GM18907 (cell line): Measurements from ENCODE around the gene SETD4.

Source experiments
- ATAC-seq: cut with Tn5 transposase; IDR thresholded peaks from one replicate; pipeline ENCODE4 v1.9.1; 2021; ENCODE audit warnings: mild to moderate bottlenecking, moderate library complexity; ENCODE audit not compliant: unreplicated experiment

Gene SETD4

DNA sequence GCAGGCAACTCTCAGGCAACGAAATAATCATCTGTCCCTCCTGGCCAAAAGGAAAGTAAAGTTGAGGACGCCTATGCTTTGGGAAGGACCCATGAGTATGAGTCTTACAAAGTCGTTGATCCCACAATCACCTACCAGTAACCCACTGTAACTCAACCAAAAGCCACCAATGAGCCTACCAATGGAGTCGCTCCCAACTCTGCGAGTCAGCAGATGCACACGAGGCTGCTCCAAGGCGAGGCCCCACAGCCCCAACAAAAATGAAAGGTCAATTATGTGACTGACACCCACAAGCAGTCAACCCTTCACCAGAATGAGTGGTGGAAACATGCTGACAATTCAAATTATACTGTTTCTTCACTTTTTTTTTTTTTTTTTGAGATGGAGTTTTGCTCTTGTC is 12.0 kb downstream of the SETD4 start:
- ATAC-seq, result no peak

DNA sequence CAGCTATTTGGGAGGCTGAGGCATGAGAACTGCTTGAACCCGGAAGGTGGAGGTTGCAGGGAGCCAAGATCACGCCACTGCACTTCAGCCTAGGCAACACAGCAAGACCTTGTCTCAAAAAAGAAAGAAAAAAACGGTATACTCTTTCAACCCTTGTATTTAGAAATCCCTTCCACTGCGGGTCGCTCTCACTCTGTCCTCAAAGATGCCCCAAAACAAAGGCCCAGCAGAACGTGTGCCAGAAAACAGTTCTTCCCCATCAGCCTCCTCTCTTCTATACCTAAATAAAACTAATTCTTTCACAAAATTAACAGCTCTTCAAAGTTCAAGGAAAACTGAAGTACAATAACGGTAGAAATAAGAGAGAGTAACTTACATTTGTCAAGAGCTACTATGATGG is 13.2 kb downstream of the SETD4 start:
- no peak for ATAC-seq

DNA sequence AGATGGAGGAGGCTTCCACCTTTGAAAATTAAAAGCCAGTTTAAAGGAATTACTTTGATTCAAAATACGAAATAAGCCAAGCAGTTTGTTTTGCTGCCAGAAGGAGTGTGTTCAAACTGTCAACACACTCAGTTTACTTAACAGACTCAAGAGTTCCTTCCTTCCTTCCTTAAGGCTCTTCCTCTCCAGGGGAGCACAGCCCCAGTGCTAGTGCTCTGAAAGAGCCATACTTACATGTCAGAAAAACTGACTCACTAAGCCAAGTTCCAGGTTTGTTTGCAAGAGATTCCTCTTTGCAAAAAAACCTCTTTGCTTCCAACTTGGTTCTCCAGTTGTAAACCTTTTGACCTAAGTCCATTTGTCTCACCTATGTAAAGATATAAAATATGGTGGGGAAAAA is 14.3 kb downstream of the SETD4 start:
- ATAC-seq, result no peak

DNA sequence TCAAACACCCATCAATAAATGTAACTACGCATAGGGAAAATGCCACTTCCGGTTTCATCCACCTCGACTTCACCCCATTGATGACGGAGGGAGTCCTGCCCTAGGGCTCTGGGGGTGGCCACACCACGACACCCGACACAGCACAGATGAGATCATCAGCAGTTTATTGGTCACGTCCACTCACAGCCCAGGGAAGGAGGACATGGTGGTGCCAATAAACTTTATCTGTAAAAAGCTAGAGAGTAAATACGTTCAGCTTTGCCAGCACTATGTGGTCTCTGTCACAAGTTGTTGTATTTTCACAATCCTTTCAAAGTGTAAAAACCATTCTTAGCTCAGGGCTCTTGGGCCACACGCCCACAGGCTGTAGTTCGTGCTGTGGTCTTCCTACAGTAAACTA is 16.3 kb downstream of the SETD4 start:
- no peak for ATAC-seq

DNA sequence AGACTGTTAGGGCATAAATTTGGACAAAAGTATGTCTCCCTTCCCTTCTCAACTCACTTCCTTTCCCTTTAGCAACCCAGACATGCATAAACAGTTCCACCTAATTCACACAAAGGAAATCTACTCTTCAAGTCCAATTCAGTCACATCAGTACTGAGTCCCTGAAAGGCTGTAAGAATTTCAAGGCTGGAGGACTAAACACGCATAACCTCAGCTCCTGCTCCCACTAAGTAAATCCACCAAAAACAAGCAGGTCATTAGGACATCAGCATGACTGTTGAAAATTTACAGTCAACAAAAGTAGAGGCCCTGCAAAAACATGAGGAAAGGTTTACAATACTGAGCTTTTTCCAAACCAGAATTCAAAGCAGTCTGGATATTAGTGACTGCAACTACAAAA is 18.4 kb downstream of the SETD4 start:
- no peak for ATAC-seq

DNA sequence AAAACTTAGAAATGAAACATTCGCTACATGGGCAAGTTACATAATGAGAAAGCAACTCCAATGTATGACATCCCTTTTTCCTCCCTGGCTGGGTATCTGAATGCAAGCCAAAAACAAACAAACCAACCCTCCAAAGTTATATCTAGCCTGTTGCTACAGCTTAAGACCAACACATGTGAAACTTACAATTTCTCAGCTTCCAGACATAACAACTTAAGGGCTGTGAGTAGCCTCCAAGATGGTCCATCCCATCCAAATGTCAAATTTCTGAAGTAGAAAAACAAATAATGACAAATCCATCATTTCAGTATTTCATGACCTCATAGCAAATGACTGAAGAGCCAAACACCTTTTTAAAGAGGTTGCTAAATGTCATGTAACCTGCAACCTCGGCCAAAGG is 19.9 kb downstream of the SETD4 start:
- ATAC-seq, result no peak

DNA sequence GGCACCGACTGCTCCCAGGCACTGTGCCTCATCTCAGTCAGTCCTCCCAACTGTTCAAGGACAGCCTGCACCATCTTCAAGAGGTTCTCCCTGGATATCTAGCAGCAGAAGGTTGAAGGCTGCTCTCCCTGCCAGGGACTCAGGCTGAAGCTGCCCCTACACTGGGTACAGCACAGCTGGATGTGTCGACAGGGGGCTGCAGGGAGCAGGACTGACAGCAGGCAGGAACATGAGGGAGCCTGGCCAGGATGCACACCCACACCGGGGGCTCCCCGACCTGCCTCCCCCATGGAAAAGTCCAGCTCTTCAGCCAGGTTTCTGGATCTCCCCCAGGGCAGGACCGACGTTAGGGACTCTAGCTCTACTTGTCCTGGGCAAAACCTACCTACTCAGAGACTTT is 20.5 kb downstream of the SETD4 start:
- ATAC-seq, result no peak

DNA sequence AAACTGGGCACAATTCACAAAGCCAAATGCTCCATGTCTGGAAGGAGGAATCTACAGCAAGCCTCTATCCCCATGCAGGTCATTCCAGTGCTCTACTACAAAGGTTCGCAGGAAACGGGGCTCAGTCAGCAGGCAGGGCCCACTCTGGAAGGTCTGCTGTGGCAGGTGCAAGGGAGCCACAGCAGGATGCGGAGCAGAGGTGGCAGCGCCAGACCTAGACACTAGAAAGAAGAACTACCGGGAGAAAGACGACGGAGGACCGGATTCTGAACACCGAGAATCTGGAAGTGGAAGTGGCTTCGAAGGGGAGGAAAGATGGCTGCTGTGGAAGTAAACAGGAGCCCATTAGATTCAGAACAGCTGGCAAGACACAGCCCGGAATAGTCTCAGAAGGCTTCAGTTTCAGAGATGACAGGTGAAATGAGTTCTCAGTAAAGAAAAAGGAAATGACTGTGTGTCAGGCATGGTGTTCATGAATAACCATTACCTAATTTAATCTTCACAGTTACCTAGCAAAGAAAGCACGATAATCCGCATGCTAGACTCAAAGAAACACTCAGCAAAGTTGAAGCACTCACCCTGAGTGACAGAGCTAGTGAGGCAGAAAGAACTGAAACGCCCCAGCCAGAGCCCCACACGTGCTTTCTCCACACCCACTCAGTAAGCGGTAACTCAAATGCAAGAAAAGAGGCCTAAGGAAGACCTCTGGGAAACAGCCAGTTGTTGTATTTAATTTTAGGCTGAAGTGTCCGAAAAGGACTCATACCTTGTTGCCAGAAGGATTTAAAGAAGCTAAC is 21.4 kb downstream of the SETD4 start:
- ATAC-seq, result no peak

DNA sequence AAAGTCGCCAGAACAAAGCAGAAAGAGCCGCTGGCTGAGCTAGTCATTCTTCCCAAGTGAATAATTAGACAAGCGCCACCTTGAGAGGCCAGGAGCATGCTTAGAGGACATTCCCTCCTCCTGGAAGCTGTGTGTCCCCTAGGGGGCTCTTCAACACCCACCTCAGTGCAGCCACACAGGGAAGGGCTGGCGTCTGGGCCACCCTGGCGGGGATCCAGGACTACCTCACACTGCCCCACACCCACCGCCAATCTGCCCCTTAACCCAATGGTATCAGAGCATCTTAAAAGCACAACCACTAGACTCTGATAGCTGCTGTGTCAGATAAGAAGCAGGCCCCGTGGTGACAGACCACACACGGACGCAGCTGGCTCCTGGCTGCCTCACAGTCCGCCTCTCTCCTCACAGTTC is 24.9 kb downstream of the SETD4 start:
- ATAC-seq, result no peak

DNA sequence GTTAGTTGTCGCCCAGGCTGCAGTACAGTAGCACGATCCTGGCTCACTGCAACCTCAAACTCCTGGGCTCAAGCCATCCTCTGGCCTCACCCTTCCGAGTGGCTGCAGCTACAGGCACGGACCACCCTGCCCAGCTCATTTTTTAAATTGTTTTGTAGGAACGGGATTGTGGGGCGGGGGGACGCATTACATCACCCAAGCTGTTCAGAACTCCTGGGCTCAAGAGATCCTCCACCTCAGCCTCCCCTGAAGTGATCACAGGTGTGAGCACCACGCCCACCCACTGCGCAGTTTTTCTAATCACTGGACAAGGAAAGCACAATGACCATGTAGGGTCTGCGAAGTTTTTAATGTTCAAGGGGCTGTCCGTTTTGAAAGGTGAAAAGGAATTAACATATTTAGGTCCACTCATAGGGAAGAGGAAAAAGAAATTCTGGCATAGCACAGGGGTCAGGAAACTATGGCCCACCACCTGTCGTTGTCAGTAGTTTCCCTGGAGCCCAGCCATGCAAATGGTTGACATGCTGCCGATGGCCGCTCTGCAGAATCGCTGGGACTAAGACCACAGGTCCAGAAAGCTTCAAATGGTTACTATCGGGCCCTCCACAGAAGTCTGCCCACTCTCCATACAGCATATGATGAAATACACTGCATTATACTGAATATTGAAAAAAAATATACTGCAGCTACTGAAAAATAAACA is 26.0 kb downstream of the SETD4 start:
- no peak for ATAC-seq

DNA sequence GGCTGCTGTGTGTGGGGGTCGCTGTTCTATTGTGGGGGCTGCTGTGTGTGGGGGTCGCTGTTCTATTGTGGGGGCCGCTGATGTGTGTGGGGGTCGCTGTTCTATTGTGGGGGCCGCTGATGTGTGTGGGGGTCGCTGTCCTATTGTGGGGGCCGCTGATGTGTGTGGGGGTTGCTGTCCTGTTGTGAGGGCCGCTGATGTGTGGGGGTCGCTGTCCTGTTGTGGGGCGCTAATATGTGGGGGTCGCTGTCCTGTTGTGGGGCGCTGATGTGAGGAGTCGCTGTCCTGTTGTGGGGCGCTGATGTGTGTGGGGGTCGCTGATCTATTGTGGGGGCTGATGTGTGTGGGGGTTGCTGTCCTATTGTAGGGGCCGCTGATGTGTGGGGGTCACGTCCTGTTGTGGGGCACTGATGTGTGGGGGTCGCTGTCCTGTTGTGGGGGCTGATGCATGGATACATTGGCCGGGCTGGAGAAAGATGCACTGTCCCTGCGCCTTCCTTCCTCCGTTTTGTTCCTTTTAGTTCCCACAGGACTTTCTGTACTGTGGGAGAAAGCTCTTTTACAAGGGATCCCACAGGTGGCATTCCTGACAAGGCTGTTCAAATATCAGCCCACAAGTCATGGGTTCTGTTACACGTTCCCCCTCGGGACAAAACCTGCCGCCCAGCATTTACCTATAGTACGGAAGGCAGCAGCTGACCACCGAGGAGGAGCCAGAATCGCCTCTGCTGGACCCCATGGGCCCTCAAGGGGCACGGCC is 27.5 kb downstream of the SETD4 start:
- ATAC-seq, result no peak

DNA sequence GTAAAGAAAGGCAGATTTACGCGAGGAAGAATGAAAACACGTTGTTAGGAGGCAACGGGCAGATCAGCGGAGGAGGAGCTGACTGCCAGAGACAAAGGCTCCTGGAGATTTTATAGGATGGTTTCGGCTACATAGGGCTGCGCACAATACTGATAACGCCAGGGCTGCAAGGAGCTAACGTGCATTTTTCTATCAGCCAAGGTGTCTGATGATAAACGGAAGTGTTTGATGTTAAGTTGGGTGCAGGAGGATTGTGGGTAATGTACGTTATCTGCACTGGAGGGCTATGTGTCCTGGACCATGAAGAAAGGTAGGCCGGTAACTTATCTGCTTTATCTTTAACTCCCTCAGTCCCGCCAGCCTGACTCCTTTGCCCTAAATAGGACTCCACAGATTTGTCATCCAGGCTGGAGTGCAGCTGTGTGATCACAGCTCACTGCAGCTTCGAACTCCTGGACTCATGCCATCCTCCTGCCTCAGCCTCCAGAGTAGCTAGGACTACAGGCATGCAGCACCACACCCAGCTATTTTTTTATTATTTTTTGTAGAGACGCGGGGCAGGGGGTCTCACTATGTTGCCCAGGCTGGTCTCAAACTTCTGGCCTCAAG is 29.6 kb downstream of the SETD4 start:
- no peak for ATAC-seq

DNA sequence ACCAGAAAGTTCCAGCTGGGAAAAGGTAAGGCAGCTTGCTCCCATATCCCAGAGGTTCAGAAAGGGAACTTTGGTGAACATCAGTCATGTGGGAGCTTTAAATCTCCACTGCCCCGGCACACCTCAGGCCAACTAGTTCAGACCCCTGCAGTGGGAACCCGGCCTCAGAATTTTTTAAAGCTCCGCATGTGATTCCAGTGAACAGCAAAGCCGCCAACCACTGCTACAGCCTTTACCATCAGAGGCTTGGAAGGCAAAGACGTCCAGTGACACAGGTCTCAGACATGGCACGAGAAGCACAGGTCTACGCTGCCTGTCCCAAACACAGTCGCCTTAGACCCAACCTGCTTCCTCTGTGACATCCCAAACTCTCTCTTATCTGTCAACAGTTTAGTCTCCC is 31.0 kb downstream of the SETD4 start:
- no peak for ATAC-seq

DNA sequence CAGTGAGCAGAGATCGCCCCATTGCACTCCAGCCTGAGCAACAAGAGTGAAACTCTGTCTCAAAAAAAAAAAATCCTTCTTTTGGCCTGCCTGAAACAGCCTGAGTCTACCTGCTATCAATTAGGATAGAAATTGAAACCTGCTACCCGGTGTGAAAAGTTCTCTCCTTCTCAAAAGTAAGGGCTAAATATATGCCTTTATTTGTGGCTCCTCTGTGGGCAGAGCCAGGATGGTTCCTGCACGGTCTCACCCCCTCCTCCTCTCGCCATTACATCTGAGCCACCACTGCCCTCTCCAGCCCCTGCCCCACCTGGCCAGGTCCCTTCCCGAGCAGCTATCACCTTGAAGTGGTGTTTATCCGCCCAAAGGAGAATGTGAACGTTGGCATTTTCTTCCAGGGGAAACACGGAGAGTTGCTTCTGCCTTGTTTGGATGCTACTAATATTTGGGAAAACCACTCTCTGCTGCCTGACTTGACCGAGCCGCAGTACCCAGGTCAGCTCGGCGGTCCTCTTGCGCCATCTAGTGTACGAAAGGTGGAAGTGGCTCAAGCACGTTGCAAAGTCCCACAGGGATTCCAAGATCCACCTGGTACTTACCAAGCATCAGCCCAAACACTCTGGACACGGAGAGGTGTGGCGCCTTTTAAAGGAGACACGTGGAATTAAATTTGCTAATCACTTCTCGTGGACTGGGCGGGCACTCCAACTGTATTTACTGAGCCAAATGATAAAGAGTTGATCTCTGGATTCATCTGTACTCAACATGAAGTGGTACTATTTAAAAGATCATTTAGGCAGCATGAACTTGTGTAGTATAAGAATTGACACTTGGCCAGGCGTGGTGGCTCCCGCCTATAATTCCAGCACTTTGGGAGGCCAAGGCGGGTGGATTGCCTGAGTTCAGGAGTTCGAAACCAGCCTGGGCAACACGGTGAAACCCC is 31.9 kb downstream of the SETD4 start:
- peak; percentile 58 for ATAC-seq

DNA sequence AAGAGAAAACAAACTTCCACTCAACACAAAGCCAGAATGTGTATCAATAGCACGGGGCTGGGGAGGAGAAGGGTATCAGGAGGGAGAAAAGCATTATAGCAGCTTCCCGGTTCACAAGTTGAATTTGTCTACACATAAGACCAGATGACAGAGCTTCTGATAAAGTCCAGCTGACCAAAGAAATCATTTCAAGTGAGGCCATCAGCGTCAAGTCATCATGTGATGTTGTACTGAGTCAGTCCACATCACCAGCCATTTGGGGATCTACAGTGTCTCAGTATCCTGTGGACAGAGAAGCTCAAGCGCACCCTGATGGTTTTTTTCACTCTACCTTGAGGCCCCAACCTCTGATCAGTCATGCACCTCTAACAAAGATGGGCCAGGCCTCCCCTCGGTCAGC is 33.0 kb downstream of the SETD4 start:
- no peak for ATAC-seq

DNA sequence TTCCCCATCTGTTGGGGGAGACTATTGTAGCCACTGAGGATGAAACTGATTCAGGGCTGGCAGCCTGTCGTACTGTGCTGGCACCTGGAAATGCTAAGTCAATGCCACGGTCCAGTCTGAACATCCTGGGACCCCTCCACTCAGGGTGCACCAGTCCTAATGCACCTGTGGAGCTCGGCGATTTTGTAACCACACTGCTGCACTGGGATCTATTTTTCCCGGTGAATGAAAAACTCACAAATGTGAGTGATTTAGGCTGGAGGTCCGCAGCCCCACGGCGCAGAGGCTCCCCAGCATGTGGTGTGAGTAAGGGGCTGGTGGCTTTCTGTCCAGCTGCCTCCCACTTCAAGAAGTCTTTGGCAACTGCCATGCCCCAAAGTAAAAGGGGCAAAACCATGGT is 35.5 kb downstream of the SETD4 start:
- no peak for ATAC-seq

DNA sequence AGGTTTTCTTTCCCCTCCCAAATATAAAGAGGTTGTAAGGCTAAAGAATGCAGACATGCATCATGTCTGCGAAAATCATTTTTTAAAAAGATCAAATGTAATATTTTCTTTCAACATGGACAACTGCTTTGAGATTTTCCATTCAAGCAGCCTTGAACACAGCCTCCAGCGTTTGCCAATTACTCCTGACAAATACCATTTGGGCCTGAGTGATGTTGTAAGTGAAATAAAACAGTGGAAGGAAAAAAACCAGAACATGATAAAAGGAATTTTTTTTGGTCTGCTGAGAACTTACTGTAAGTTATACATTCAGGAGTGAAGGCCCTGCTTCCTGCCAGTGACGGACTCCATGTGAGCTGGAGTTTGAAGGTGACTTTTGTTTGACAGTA is 37.2 kb downstream of the SETD4 start:
- no peak for ATAC-seq

DNA sequence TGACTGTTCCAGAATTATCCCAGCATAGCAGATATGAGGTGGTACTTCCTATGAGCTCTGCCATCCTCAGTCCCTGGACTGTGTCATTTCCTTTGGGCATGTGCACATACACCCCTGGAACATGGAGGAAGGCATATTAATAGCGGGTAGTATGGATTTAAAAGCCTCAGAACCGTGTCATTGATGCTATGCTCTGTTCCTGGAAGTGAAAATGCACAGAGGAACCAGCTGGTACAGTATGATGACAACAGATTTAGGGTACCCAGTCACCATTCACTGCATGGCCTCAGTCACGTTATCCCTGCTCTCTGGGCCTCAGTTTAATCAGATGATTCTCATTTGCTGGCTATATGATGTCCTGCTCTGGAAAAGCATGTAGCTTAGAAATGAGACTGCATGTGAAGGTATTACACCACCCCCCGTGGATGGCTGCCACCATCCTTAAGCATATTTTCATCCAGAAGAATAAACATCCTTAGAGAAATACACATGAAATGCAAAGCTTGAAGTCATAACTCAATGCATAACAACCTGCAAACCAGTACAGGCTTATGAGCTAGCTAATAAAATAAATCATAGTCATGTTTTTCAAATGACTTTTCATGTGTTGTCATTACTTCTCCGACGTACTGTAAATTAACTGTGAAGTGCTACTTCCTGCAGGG is 37.8 kb downstream of the SETD4 start:
- no peak for ATAC-seq

DNA sequence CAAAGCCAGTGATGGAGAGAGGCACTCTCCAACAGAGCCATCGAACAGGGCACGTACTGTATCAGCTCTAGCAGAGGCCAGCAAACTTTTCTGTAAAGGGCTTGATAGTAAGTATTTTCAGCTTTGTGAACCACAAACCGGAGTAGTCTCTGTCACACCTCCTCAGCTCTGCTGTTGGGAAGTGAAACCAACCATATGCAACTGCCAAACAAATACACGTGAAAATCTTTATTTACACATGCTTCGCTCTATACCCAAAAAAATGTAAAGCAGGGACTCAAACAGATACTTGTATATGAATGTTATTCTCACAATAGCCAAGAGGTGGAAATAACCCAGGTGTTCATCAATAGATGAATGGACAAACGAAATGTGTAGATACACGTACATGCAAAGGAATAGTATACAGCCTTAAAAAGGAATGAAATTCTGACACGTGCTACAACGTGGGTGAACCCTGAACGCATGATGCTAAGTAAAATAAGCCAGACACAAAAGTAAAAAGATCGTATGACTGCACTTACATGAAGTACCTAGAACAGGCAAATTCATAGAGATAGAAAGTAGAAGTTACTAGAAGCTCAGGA is 39.0 kb downstream of the SETD4 start:
- ATAC-seq, result no peak
